Measurements from ENCODE around the gene NOD2. TPM values are rescaled to one million over a fixed set of nuclear protein-coding genes. Genes with fewer than 3 reads are reported as not detected.

NOD2 gene
- total and polyA plus RNA-seq, 2 of the 13 experiments (the other 11 are each of a cell fraction or from before 2014, with no cell fraction given): 0.27 to 0.81 TPM

- TF ChIP-seq RBM39 (IDR thresholded peaks at IDR 0.05; ENCODE audit: low read depth, low read length, poor library complexity, severe bottlenecking): no peak
- TF ChIP-seq ZNF839 (CRISPR knock-in tag; IDR thresholded peaks at IDR 0.05; ENCODE audit: borderline replicate concordance): no peak
- TF ChIP-seq JUNB (CRISPR knock-in tag; IDR thresholded peaks at IDR 0.05; ENCODE audit: borderline replicate concordance): no peak
- no peak for TF ChIP-seq ZNF703 (CRISPR knock-in tag; IDR thresholded peaks at IDR 0.05; ENCODE audit: borderline replicate concordance)
- no peak for TF ChIP-seq ZNF7 (CRISPR knock-in tag; IDR thresholded peaks at IDR 0.05)
- TF ChIP-seq, protein P1, sequence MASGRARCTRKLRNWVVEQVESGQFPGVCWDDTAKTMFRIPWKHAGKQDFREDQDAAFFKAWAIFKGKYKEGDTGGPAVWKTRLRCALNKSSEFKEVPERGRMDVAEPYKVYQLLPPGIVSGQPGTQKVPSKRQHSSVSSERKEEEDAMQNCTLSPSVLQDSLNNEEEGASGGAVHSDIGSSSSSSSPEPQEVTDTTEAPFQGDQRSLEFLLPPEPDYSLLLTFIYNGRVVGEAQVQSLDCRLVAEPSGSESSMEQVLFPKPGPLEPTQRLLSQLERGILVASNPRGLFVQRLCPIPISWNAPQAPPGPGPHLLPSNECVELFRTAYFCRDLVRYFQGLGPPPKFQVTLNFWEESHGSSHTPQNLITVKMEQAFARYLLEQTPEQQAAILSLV (CRISPR knock-in tag; IDR thresholded peaks at IDR 0.05; ENCODE audit: borderline replicate concordance): no peak
- no peak for TF ChIP-seq REL (CRISPR knock-in tag; conservative IDR thresholded peaks at IDR 0.05)
- no peak for TF ChIP-seq NCOA2 (CRISPR knock-in tag; IDR thresholded peaks at IDR 0.05)
- TF ChIP-seq ZNF205 (CRISPR knock-in tag; IDR thresholded peaks at IDR 0.05): no peak
- peak; percentile 37; the same call in 1 of the 2 replicates for TF ChIP-seq HDAC1 (CRISPR knock-in tag; IDR thresholded peaks at IDR 0.05)
- no peak for TF ChIP-seq ZNF510 (CRISPR knock-in tag; IDR thresholded peaks at IDR 0.05; ENCODE audit: low read depth)
- no peak for TF ChIP-seq NR3C1 (CRISPR knock-in tag; IDR thresholded peaks at IDR 0.05)
- peak; percentile 82 for TF ChIP-seq HNF4G (IDR thresholded peaks at IDR 0.05; ENCODE audit: borderline replicate concordance, low read depth, low read length)
- peak; percentile 89 for TF ChIP-seq HNF4G (CRISPR knock-in tag; IDR thresholded peaks at IDR 0.05; ENCODE audit: borderline replicate concordance, low read depth)
- 0 out of 2 replicates have a peak, but pooled peaks have one; percentile 14 for TF ChIP-seq ZNF362 (CRISPR knock-in tag; IDR thresholded peaks at IDR 0.05; ENCODE audit: borderline replicate concordance)
- no peak for TF ChIP-seq ZNF772 (CRISPR knock-in tag; IDR thresholded peaks at IDR 0.05)
- TF ChIP-seq ZNF878 (CRISPR knock-in tag; IDR thresholded peaks at IDR 0.05): no peak
- TF ChIP-seq ZNF563 (CRISPR knock-in tag; IDR thresholded peaks at IDR 0.05): no peak
- TF ChIP-seq MYNN (CRISPR knock-in tag; IDR thresholded peaks at IDR 0.05; ENCODE audit: low read depth): no peak
- TF ChIP-seq EZH2 (conservative IDR thresholded peaks at IDR 0.05; ENCODE audit: low read depth, low read length): no peak
- no peak for TF ChIP-seq ZNF138 (CRISPR knock-in tag; IDR thresholded peaks at IDR 0.05; ENCODE audit: low read depth)
- peak; percentile 94; the same call in 1 of the 2 replicates for TF ChIP-seq ZNF292 (CRISPR knock-in tag; IDR thresholded peaks at IDR 0.05; ENCODE audit: borderline replicate concordance, low read depth)
- TF ChIP-seq, protein P2, sequence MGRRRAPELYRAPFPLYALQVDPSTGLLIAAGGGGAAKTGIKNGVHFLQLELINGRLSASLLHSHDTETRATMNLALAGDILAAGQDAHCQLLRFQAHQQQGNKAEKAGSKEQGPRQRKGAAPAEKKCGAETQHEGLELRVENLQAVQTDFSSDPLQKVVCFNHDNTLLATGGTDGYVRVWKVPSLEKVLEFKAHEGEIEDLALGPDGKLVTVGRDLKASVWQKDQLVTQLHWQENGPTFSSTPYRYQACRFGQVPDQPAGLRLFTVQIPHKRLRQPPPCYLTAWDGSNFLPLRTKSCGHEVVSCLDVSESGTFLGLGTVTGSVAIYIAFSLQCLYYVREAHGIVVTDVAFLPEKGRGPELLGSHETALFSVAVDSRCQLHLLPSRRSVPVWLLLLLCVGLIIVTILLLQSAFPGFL (CRISPR knock-in tag; IDR thresholded peaks at IDR 0.05): no peak
- TF ChIP-seq ETV5 (CRISPR knock-in tag; IDR thresholded peaks at IDR 0.05; ENCODE audit: borderline replicate concordance): no peak
- TF ChIP-seq ZFYVE20 (CRISPR knock-in tag; IDR thresholded peaks at IDR 0.05; ENCODE audit: borderline replicate concordance, low read depth): no peak
- TF ChIP-seq ZNF234 (CRISPR knock-in tag; conservative IDR thresholded peaks at IDR 0.05): no peak
- no peak for TF ChIP-seq SSRP1 (CRISPR knock-in tag; IDR thresholded peaks at IDR 0.05)
Measured at GRCh38 chr16:50668368-50669008, 24.9 kb upstream of the NOD2 start (continued).

Measured in HepG2 (cell line).